B cell (primary cell): Measurements from ENCODE around the gene CADPS.

Source experiments
- CTCF ChIP-seq: fragments of 200-600 bp; IDR thresholded peaks from one replicate; pipeline ENCODE4 v1.8.0; 2022; ENCODE audit warnings: antibody characterized with exemption, mild to moderate bottlenecking
- EZH2 ChIP-seq: IDR thresholded peaks from 2 replicates; pipeline ENCODE4 v1.6.1; 2012; ENCODE audit warnings: borderline replicate concordance, low read depth, mild to moderate bottlenecking, moderate library complexity, low read length; ENCODE audit not compliant: insufficient read depth, poor library complexity, severe bottlenecking

DNA sequence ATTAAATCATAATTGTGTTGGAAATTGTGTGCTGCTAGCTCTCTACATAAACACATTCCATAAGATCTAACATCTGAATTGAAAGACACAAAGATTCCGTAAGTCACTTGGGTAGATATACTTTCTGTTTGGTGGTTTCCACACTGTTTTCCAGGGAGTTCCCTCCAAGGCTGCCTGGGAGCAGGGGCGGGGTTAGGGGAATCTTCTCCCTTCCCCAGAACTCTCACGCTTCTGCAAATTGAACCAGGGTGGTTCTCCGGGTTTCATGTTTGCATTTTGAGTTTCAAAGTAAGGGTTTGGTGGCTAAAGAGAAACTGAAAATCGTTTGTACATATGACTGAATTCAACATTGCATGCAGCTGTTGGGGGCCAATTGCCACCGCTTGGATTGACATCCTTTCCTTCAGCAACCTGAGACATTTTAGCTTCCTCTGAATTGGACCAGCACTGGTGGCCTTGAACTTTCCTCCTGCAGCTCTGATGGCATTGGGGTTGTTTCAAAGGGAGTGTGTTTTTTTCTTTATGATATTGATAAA lies 309.1 kb downstream of the CADPS start:
- no peak for TF ChIP-seq CTCF
- no peak for TF ChIP-seq EZH2
